C4-2B (cell line): ENCODE measurements around the gene CHD2.

Experiments used
- H3K27ac ChIP-seq: fragments of 450-650 bp; 2 replicates; pipeline ENCODE4 v1.5.1; 2017
- CTCF ChIP-seq: fragments of 450-650 bp; conservative IDR thresholded peaks from 2 replicates; pipeline ENCODE4 v1.5.1; 2017; ENCODE audit warnings: mild to moderate bottlenecking
- ZFX ChIP-seq: fragments of 450-650 bp; IDR thresholded peaks from 2 replicates; pipeline ENCODE4 v1.6.1; 2017

Gene CHD2

GRCh38 chr15:92992720-92993119, 92.6 kb downstream of the CHD2 start:
- TF ChIP-seq CTCF = no peak
- TF ChIP-seq ZFX = no peak
- no peak overlapping the region for H3K27ac ChIP-seq

- TF ChIP-seq ZFX = no peak
- no peak for TF ChIP-seq CTCF
- no peak overlapping the region for H3K27ac ChIP-seq
Measured at GRCh38 chr15:92997821-92998220, 97.7 kb downstream of the CHD2 start.

GRCh38 chr15:93001156-93001555, 101.0 kb downstream of the CHD2 start:
- TF ChIP-seq ZFX (no peak), CTCF (no peak)
- no peak overlapping the region for H3K27ac ChIP-seq

GRCh38 chr15:93001881-93002280, 101.8 kb downstream of the CHD2 start:
- TF ChIP-seq CTCF = peak; percentile 24; the same call in 1 of the 2 replicates
- TF ChIP-seq ZFX = no peak
- H3K27ac ChIP-seq = no peak overlapping the region

GRCh38 chr15:93005133-93005532, 105.0 kb downstream of the CHD2 start:
- no peak for TF ChIP-seq CTCF
- no peak for TF ChIP-seq ZFX
- H3K27ac ChIP-seq = no peak overlapping the region

GRCh38 chr15:93007994-93008393, 107.9 kb downstream of the CHD2 start:
- no peak overlapping the region for H3K27ac ChIP-seq
- TF ChIP-seq CTCF (no peak), ZFX (no peak)

GRCh38 chr15:93012786-93013185, 112.7 kb downstream of the CHD2 start:
- H3K27ac ChIP-seq = no peak overlapping the region
- TF ChIP-seq ZFX (no peak), CTCF (no peak)
